D721Med (cell line): ENCODE measurements around the gene GTF2H3.

Source experiments
- DNase-seq: peaks from one replicate; pipeline ENCODE4 v3.0.0; 2011; ENCODE audit warnings: low spot score; ENCODE audit not compliant: insufficient read length
- FAIRE-seq: peaks from 2 replicates; lab custom pipeline; 2011; peaks lifted over from hg19 to GRCh38; lab: Jason Lieb, UNC
- CTCF ChIP-seq: IDR thresholded peaks from 2 replicates; pipeline ENCODE4 v1.5.1; 2012; ENCODE audit warnings: mild to moderate bottlenecking, control low read depth; ENCODE audit not compliant: insufficient read depth; ENCODE audit errors: missing control alignments

The GTF2H3 gene

DNA sequence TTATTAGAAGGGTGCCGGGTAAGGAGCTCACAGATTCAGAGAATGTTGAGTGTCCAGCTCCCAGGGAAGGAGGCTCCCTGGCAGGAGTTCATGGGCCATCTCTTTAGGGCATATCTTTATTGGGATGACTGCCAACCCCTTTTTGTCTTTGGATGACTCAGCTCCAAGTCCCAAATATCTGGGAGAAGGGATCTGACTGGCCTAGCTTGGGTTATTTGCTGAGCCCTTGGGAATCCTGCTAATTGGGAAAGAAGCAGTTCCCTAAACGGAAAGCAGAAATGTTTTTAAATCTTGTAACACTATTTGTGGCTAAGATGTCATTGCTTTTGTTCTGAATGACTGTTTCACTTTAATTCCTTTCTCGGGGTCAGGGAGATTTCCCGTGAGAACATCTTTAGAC lies 19.1 kb upstream of the GTF2H3 start:
- FAIRE-seq, result no peak
- TF ChIP-seq CTCF, result no peak
- DNase-seq, result no peak

DNA sequence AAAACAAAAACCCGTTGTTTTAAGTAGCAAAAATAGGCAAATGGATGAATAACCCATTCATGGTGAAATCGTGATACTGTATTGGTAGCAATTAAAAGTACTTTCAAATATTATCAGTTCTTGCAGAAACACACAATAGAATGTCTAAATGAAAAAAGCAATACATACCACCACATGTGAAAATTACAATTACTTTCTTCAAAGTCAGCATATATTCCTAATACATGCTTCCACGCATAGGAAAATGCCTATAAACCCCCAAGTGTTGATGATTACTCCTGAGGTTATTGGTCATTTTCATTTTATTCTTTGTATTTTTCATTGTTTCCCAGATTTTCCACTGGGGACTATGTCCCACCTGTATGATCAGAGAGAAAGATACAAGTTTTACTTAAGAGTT lies 16.5 kb upstream of the GTF2H3 start:
- no peak for TF ChIP-seq CTCF
- DNase-seq, result no peak
- no peak for FAIRE-seq

DNA sequence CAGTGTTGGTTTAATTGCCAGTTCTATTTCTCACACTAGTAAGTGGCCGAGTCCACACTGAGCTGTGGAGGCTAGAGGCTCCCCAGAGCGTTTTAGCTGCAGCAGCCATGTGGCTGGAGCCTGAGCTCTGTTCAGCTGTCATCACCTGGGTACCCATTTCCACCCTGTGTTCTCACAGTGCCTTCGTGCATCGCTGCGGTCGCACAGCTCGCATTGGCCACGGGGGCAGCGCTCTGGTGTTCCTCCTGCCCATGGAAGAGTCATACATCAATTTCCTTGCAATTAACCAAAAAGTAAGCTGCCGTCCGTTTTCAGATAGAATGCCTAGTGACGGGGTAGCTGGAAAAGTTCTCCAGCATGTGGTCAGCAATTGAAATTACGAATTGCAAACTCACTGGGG lies 16.0 kb upstream of the GTF2H3 start:
- no peak for TF ChIP-seq CTCF
- DNase-seq (no peak), FAIRE-seq (no peak)

DNA sequence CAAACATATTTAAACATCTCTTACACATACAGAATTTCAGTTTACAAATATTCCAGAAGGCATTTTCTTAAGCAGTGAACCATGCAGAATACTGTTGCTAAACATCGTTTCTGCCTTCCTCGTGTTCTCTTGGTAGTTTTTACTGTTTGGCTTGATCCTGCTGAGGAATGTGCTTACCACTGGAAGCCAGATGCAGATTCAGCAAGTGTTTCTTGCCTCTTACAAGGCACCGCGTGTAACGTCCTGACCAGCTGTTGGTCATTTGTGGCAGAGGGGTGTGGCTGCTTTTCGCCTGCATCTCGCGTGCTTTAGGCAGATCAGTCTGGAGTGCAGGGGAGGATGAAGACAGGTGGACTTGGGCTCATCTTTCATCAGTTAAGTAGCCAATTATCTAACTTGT lies 12.5 kb upstream of the GTF2H3 start:
- no peak for TF ChIP-seq CTCF
- FAIRE-seq, result no peak

DNA sequence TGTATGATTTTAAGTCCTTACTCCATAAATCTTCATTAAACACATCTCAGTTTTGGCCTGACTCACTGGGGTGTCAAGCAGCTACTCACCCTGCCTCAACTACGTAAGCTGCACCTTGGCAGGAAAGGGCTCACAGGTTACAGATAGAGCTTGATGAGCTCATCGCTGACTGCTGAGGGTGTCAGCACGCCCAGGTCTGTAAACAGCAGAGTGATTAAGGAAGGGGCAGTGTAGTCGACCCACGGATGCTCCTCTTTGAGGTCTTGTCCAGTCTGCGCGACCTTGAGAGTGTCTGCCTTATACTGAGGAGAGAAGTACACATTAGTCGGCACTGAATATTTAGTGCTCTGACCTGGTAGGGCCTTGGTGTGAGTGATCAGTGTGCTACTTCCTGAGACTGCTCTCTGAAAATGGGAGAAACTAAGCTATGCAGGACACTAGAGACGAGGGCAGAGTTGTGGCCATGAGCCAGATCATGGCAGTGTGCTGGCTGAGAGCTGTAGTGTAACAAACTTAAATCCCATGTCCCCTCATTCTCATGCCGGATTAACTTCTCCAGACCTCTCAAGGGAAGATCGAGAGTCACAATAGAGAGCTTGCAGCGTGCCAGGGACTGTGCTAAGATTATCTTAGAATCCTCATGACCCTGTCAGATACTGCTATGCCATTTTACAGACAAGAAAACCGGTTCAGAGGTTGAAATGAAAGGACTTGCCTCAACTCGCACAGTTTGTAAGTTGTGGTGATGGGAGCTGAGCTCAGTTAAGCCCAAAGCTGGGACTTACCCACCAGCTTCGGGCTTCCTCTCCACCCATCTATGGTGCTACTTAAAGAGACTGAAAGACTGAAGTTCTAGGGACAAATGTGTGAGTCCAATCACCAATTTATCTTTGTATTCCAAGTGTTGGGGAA lies 11.8 kb upstream of the GTF2H3 start:
- no peak for FAIRE-seq
- no peak for TF ChIP-seq CTCF
- no peak for DNase-seq

More for the DNA sequence above, 12.5 kb upstream of the GTF2H3 start:
- no peak for DNase-seq

DNA sequence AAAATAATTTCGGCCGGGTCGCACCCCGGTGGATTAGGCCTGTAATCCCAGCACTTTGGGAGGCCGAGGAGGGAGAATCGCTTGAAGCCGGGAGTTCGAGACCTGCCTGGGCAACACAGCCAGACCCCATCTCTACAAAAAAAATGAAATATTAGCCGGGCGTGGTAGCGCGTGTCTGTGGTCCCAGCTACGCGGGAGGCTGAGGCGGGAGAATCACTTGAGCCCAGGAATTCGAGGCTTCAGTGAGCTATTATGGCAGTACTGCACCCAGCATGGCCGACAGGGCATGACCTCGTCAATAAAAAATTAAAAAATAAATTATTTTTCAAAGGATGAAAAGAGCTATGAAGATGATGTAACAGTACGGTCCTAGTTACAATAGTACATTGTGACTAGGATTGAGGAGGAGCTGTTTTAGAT lies 523 bp downstream of the GTF2H3 start:
- FAIRE-seq, result no peak
- TF ChIP-seq CTCF, result no peak
- no peak for DNase-seq

DNA sequence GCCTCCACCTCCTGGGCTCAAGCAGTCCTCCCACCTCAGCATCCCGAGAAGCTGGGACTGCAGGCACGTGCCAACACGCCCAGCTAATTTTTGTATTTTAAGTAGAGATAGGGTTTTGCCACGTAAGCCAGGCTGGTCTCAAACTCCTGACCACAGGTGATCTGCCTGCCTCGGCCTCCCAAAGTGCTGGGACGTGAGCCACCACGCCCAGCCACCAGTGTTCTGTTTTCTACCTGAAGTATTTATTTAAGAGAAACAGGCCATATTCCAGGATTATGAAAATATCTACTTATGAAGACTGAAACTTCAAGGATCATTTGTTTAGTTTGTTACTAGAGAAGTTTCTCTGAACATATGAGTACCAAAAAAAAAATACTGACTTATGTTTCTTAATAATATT lies 10.3 kb downstream of the GTF2H3 start:
- no peak for TF ChIP-seq CTCF
- DNase-seq (no peak), FAIRE-seq (no peak)
